Hepatocyte (in vitro differentiated cells): ENCODE results near the gene NAP1L1. TPM values are rescaled to one million over a fixed set of nuclear protein-coding genes. Genes with fewer than 3 reads are reported as not detected.
A peak's percentile ranks its signal among the peaks of the same experiment; 100 is the strongest.
"Not testable (repeated sequence)": the region's sequence is repeated elsewhere in the genome, so short reads cannot be mapped to it uniquely, and the experiment has no call there.

Experiments
- DNase-seq: peaks from one replicate; pipeline ENCODE4 v3.0.0-alpha.2; 2016; ENCODE audit warnings: low spot score
- H2AFZ ChIP-seq: fragments of 200-600 bp; sonication (generic); 2 replicates; pipeline ENCODE4 v1.6.0; 2016; ENCODE audit warnings: antibody characterized with exemption, mild to moderate bottlenecking
- H3K27ac ChIP-seq: fragments of 200-600 bp; sonication (generic); 2 replicates; pipeline ENCODE4 v1.5.1; 2016; ENCODE audit warnings: mild to moderate bottlenecking
- H3K27me3 ChIP-seq: fragments of 200-600 bp; sonication (generic); 2 replicates; pipeline ENCODE4 v1.6.1; 2016
- H3K36me3 ChIP-seq: fragments of 200-600 bp; sonication (generic); replicated peaks from 2 replicates; pipeline ENCODE4 v1.5.1; 2016; ENCODE audit warnings: low read depth; ENCODE audit not compliant: insufficient read depth
- H3K4me1 ChIP-seq: fragments of 200-600 bp; sonication (generic); 2 replicates; pipeline ENCODE4 v1.5.1; 2016; ENCODE audit warnings: mild to moderate bottlenecking, moderate library complexity; ENCODE audit not compliant: insufficient read depth
- H3K4me2 ChIP-seq: fragments of 200-600 bp; sonication (generic); 2 replicates; pipeline ENCODE4 v1.6.0; 2016
- H3K4me3 ChIP-seq: fragments of 200-600 bp; sonication (generic); 2 replicates; pipeline ENCODE4 v1.5.1; 2016; ENCODE audit warnings: mild to moderate bottlenecking
- H3K79me2 ChIP-seq: fragments of 200-600 bp; sonication (generic); 2 replicates; pipeline ENCODE4 v1.6.0; 2017; ENCODE audit warnings: mild to moderate bottlenecking
- H3K9me2 ChIP-seq: fragments of 200-600 bp; sonication (generic); replicated peaks from 2 replicates; pipeline ENCODE4 v1.6.0; 2017; ENCODE audit warnings: mild to moderate bottlenecking; ENCODE audit not compliant: insufficient read depth
- H3K9me3 ChIP-seq: fragments of 200-600 bp; sonication (generic); 2 replicates; pipeline ENCODE4 v1.5.1; 2016; ENCODE audit warnings: low read depth, mild to moderate bottlenecking
- H4K20me1 ChIP-seq: fragments of 200-600 bp; sonication (generic); 2 replicates; pipeline ENCODE4 v1.6.0; 2016; ENCODE audit warnings: mild to moderate bottlenecking; ENCODE audit not compliant: insufficient read depth, poor library complexity, severe bottlenecking
- EZH2phosphoT487 ChIP-seq: fragments of 200-600 bp; sonication (generic); IDR thresholded peaks from one replicate; pipeline ENCODE4 v1.6.1; 2018; ENCODE audit warnings: antibody characterized with exemption, mild to moderate bottlenecking, low read depth, moderate library complexity; ENCODE audit not compliant: unreplicated experiment, severe bottlenecking
- WGBS: methylation state at CpG from one replicate; pipeline ENCODE4 v1.1.6; 2016; ENCODE audit warnings: low lambda C conversion rate; ENCODE audit errors: missing lambda C conversion rate; 5-methylcytosine and 5-hydroxymethylcytosine counted together
- polyA plus RNA-seq: library from polyadenylated mRNA; unstranded; fragments of >200 nt; fragmentation: Nextera tagmentation; extraction: Ambion mirVana; gene quantifications from 2 replicates; pipeline ENCODE4 v1.2.1, GENCODE V29; 2016
- total RNA-seq: library from RNA; depleted of rRNA; stranded (reverse); fragments of >200 nt; gene quantifications from 2 replicates; pipeline ENCODE4 v1.2.3, GENCODE V29; 2014
- TF ChIP-seq, protein P1 (sequence below): fragments of 200-600 bp; sonication (generic); IDR thresholded peaks from 2 replicates; pipeline ENCODE4 v1.5.1; 2016; ENCODE audit warnings: antibody characterized with exemption, mild to moderate bottlenecking; ENCODE audit not compliant: poor library complexity

NAP1L1 gene
- total and polyA plus RNA-seq, 2 experiments from 2014 or later: 117 to 352 TPM

DNA sequence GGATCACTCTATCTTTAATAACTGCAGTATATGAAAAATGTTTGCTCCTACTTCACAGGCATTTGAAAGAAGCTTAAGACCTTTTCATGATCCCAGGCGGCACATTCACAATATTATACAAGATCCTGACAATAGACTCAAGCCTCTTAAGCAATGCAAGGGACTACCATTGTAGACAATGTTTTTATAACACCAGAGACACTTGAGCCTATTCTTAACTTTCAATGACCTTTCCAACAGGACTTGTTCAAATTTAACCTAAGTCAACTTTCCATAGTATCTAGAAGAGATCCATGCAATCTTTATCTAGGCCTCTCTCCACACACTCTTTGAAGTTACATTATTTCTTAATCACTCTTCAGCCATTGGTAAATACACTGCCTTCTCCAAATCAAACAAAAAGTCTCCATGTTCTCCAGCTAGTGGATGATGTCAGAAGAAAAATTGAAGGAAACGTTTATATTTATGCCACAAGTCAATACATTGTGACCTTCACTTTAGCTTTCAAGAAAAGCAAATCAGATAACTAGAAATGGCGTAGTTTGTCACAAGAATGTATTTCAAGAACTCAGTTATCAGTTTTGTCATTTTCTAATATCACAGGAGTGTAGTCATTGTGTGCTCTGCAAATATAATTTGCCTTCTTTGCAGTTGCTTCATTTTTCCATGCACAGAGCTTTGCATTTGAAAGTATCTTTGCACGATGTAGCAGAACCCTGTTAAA lies 94.1 kb downstream of the NAP1L1 start:
- 48% methylated on average over 4 of the region's 4 CpGs for WGBS
- no peaks in the 10 kb centered on the region for H3K79me2 ChIP-seq
- H3K4me2 ChIP-seq: no peak overlapping the region
- no peak overlapping the region for H3K4me3 ChIP-seq
- peaks cover 21% of the 10 kb centered on the region for H3K4me1 ChIP-seq
- TF ChIP-seq, protein P1, sequence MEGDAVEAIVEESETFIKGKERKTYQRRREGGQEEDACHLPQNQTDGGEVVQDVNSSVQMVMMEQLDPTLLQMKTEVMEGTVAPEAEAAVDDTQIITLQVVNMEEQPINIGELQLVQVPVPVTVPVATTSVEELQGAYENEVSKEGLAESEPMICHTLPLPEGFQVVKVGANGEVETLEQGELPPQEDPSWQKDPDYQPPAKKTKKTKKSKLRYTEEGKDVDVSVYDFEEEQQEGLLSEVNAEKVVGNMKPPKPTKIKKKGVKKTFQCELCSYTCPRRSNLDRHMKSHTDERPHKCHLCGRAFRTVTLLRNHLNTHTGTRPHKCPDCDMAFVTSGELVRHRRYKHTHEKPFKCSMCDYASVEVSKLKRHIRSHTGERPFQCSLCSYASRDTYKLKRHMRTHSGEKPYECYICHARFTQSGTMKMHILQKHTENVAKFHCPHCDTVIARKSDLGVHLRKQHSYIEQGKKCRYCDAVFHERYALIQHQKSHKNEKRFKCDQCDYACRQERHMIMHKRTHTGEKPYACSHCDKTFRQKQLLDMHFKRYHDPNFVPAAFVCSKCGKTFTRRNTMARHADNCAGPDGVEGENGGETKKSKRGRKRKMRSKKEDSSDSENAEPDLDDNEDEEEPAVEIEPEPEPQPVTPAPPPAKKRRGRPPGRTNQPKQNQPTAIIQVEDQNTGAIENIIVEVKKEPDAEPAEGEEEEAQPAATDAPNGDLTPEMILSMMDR: no peak
- peak; percentile 89 for TF ChIP-seq EZH2phosphoT487
- H3K36me3 ChIP-seq: no peaks in the 10 kb centered on the region
- H3K27me3 ChIP-seq: no peaks in the 10 kb centered on the region
- H3K27ac ChIP-seq: peak overlapping the region; percentile 65
- no peaks in the 10 kb centered on the region for H3K9me3 ChIP-seq
- no peak overlapping the region for H2AFZ ChIP-seq
- no peaks in the 10 kb centered on the region for H4K20me1 ChIP-seq
- H3K9me2 ChIP-seq: no peaks in the 10 kb centered on the region
- DNase-seq: peak; percentile 30

DNA sequence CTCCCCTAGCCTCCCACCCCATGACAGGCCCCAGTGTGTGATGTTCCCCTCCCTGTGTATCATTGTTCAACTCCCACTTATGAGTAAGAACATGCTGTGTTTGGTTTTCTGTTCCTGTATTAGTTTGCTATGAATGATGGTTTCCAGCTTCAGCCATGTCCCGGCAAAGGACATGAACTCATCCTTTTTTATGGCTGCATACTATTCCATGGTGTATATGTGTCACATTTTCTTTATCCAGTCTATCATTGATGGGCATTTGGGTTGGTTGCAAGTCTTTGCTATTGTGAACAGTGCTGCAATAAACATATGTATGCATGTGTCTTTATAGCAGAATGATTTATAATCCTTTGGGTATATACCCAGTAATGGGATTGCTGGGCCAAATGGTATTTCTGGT lies 96.8 kb downstream of the NAP1L1 start:
- H3K27ac ChIP-seq, H3K9me3 ChIP-seq, H2AFZ ChIP-seq, H3K79me2 ChIP-seq, H3K27me3 ChIP-seq, H3K9me2 ChIP-seq, H3K36me3 ChIP-seq, DNase-seq, H3K4me2 ChIP-seq, H3K4me3 ChIP-seq, H4K20me1 ChIP-seq: not testable (repeated sequence)
- 100% methylated on average over 1 of the region's 1 CpG for WGBS
- H3K4me1 ChIP-seq: peaks cover 22% of the 10 kb centered on the region

Other genes with a start within 250 kb of the NAP1L1 start
- gene PHLDA1, start 52.9 kb downstream of the NAP1L1 start, total RNA-seq: 47.9 and 50.8 TPM in 2 replicates
- 29.9 and 37.2 TPM in 2 replicates for gene PHLDA1, start 52.9 kb downstream of the NAP1L1 start, polyA plus RNA-seq